ENCODE results near the gene KRT35.

Gene KRT35

GRCh38 chr17:41456204-41456603, 24.7 kb downstream of the KRT35 start:
- no peaks in the 10 kb centered on the region for H3K4me1 Mint-ChIP-seq
- no peaks in the 10 kb centered on the region for H3K36me3 Mint-ChIP-seq
- H3K4me3 Mint-ChIP-seq: no peak overlapping the region
- no peak overlapping the region for H3K27ac Mint-ChIP-seq
- no peaks in the 10 kb centered on the region for H3K9me3 Mint-ChIP-seq
- ATAC-seq: no peak
- H3K27me3 Mint-ChIP-seq: peaks cover 12% of the 10 kb centered on the region

- Mint-ChIP-seq H3K36me3 (no peaks in the 10 kb centered on the region), H3K27ac (no peak overlapping the region), H3K4me3 (no peak overlapping the region)
These were observed 25.7 kb downstream of the KRT35 start for GRCh38 chr17:41455236-41455635.

GRCh38 chr17:41453066-41453465, 27.9 kb downstream of the KRT35 start:
- Mint-ChIP-seq H3K27me3 (peaks cover 36% of the 10 kb centered on the region), H3K36me3 (no peaks in the 10 kb centered on the region)

More at GRCh38 chr17:41455236-41455635, 25.7 kb downstream of the KRT35 start:
- Mint-ChIP-seq H3K27me3 (peaks cover 21% of the 10 kb centered on the region), H3K4me1 (no peaks in the 10 kb centered on the region), H3K9me3 (no peaks in the 10 kb centered on the region)
- ATAC-seq: no peak

GRCh38 chr17:41452281-41452680, 28.7 kb downstream of the KRT35 start:
- Mint-ChIP-seq H3K27me3 (peaks cover 35% of the 10 kb centered on the region), H3K9me3 (no peaks in the 10 kb centered on the region), H3K36me3 (no peaks in the 10 kb centered on the region), H3K4me3 (no peak overlapping the region), H3K27ac (no peak overlapping the region), H3K4me1 (no peaks in the 10 kb centered on the region)
- no peak for ATAC-seq

More at GRCh38 chr17:41453066-41453465, 27.9 kb downstream of the KRT35 start:
- no peak for ATAC-seq
- no peak overlapping the region for H3K4me3 Mint-ChIP-seq
- H3K9me3 Mint-ChIP-seq: no peaks in the 10 kb centered on the region
- no peaks in the 10 kb centered on the region for H3K4me1 Mint-ChIP-seq
- H3K27ac Mint-ChIP-seq: no peak overlapping the region

GRCh38 chr17:41451154-41451728, 29.7 kb downstream of the KRT35 start:
- H3K9me3 Mint-ChIP-seq: no peaks in the 10 kb centered on the region
- no peaks in the 10 kb centered on the region for H3K4me1 Mint-ChIP-seq
- ATAC-seq: no peak
- no peak overlapping the region for H3K27ac Mint-ChIP-seq
- peaks cover 35% of the 10 kb centered on the region for H3K27me3 Mint-ChIP-seq
- no peak overlapping the region for H3K4me3 Mint-ChIP-seq
- H3K36me3 Mint-ChIP-seq: no peaks in the 10 kb centered on the region

GRCh38 chr17:41449008-41449407, 31.9 kb downstream of the KRT35 start:
- H3K9me3 Mint-ChIP-seq: no peaks in the 10 kb centered on the region
- no peak overlapping the region for H3K4me3 Mint-ChIP-seq
- H3K27ac Mint-ChIP-seq: no peak overlapping the region
- H3K4me1 Mint-ChIP-seq: no peaks in the 10 kb centered on the region
- H3K27me3 Mint-ChIP-seq: peaks cover 53% of the 10 kb centered on the region
- no peaks in the 10 kb centered on the region for H3K36me3 Mint-ChIP-seq
- peak; percentile 7 for ATAC-seq

GRCh38 chr17:41448506-41448905, 32.4 kb downstream of the KRT35 start:
- no peaks in the 10 kb centered on the region for H3K4me1 Mint-ChIP-seq
- H3K27me3 Mint-ChIP-seq: peaks cover 56% of the 10 kb centered on the region
- no peak overlapping the region for H3K27ac Mint-ChIP-seq
- H3K4me3 Mint-ChIP-seq: no peak overlapping the region
- H3K36me3 Mint-ChIP-seq: no peaks in the 10 kb centered on the region
- no peak for ATAC-seq
- no peaks in the 10 kb centered on the region for H3K9me3 Mint-ChIP-seq

- H3K4me3 Mint-ChIP-seq: no peak overlapping the region
- H3K27me3 Mint-ChIP-seq: peaks cover 72% of the 10 kb centered on the region
- no peaks in the 10 kb centered on the region for H3K9me3 Mint-ChIP-seq
- no peaks in the 10 kb centered on the region for H3K36me3 Mint-ChIP-seq
- no peak overlapping the region for H3K27ac Mint-ChIP-seq
- ATAC-seq: no peak
- no peaks in the 10 kb centered on the region for H3K4me1 Mint-ChIP-seq
These were observed 34.1 kb downstream of the KRT35 start for GRCh38 chr17:41446806-41447205.

GRCh38 chr17:41444640-41445039, 36.3 kb downstream of the KRT35 start:
- H3K27me3 Mint-ChIP-seq: peaks cover 73% of the 10 kb centered on the region
- H3K9me3 Mint-ChIP-seq: no peaks in the 10 kb centered on the region
- ATAC-seq: no peak
- H3K4me1 Mint-ChIP-seq: no peaks in the 10 kb centered on the region
- H3K27ac Mint-ChIP-seq: no peak overlapping the region
- H3K36me3 Mint-ChIP-seq: no peaks in the 10 kb centered on the region
- no peak overlapping the region for H3K4me3 Mint-ChIP-seq

GRCh38 chr17:41444186-41444585, 36.8 kb downstream of the KRT35 start:
- no peak for ATAC-seq
- Mint-ChIP-seq H3K9me3 (no peaks in the 10 kb centered on the region), H3K36me3 (no peaks in the 10 kb centered on the region), H3K27me3 (peaks cover 70% of the 10 kb centered on the region), H3K4me1 (no peaks in the 10 kb centered on the region), H3K27ac (no peak overlapping the region), H3K4me3 (no peak overlapping the region)

- Mint-ChIP-seq H3K4me3 (no peak overlapping the region), H3K4me1 (no peaks in the 10 kb centered on the region), H3K27ac (no peak overlapping the region), H3K9me3 (no peaks in the 10 kb centered on the region), H3K27me3 (peaks cover 59% of the 10 kb centered on the region), H3K36me3 (no peaks in the 10 kb centered on the region)
- ATAC-seq: no peak
These were observed 38.2 kb downstream of the KRT35 start for GRCh38 chr17:41442739-41443138.

- Mint-ChIP-seq H3K4me3 (no peak within 1 kb of the TSS), H3K36me3 (no peaks in the 10 kb centered on the region), H3K9me3 (no peaks in the 10 kb centered on the region), H3K27me3 (peaks cover 60% of the 10 kb centered on the region), H3K4me1 (no peaks in the 10 kb centered on the region), H3K27ac (no peak within 1 kb of the TSS)
- ATAC-seq: no peak
These were observed 40.4 kb downstream of the KRT35 start, which contains the start of gene KRT38 for GRCh38 chr17:41440531-41441033. KRT38 (minus strand) TSS chr17:41440983; CDS start chr17:41440921, 62 bp downstream.

GRCh38 chr17:41439375-41439774, 41.6 kb downstream of the KRT35 start:
- H3K36me3 Mint-ChIP-seq: no peaks in the 10 kb centered on the region
- no peaks in the 10 kb centered on the region for H3K9me3 Mint-ChIP-seq
- H3K27ac Mint-ChIP-seq: no peak overlapping the region
- no peak for ATAC-seq
- no peak overlapping the region for H3K4me3 Mint-ChIP-seq
- H3K27me3 Mint-ChIP-seq: peaks cover 56% of the 10 kb centered on the region
- H3K4me1 Mint-ChIP-seq: no peaks in the 10 kb centered on the region

- no peaks in the 10 kb centered on the region for H3K9me3 Mint-ChIP-seq
- H3K4me1 Mint-ChIP-seq: no peaks in the 10 kb centered on the region
- no peak overlapping the region for H3K4me3 Mint-ChIP-seq
- H3K36me3 Mint-ChIP-seq: no peaks in the 10 kb centered on the region
- ATAC-seq: no peak
- peaks cover 48% of the 10 kb centered on the region for H3K27me3 Mint-ChIP-seq
- H3K27ac Mint-ChIP-seq: no peak overlapping the region
These were observed 43.2 kb downstream of the KRT35 start for GRCh38 chr17:41437769-41438168.

- no peak for ATAC-seq
- no peak overlapping the region for H3K27ac Mint-ChIP-seq
These were observed 43.7 kb downstream of the KRT35 start for GRCh38 chr17:41437254-41437653.

GRCh38 chr17:41434415-41434814, 46.5 kb downstream of the KRT35 start:
- H3K9me3 Mint-ChIP-seq: no peaks in the 10 kb centered on the region
- H3K27me3 Mint-ChIP-seq: peaks cover 39% of the 10 kb centered on the region
- H3K27ac Mint-ChIP-seq: no peak overlapping the region
- H3K4me3 Mint-ChIP-seq: no peak overlapping the region
- no peaks in the 10 kb centered on the region for H3K4me1 Mint-ChIP-seq
- no peaks in the 10 kb centered on the region for H3K36me3 Mint-ChIP-seq
- ATAC-seq: no peak

More at GRCh38 chr17:41437254-41437653, 43.7 kb downstream of the KRT35 start:
- Mint-ChIP-seq H3K9me3 (no peaks in the 10 kb centered on the region), H3K4me3 (no peak overlapping the region), H3K36me3 (no peaks in the 10 kb centered on the region), H3K4me1 (no peaks in the 10 kb centered on the region), H3K27me3 (peaks cover 43% of the 10 kb centered on the region)

All from stimulated activated memory B cell treated with anti-CD40 and anti-IgM and Interleukin-4, amounts not matched to agents 10 μg/mL and 1 μg/mL and 100 μg/mL, for 72 hours (primary cell).